Stimulated activated CD4-positive, alpha-beta T cell treated with anti-CD3 and anti-CD28 coated beads, Interleukin-15, amount 100 ng/mL, for 1 hour (primary cell): ENCODE results near the gene EFNA1.
"Not testable (repeated sequence)": the region's sequence is repeated elsewhere in the genome, so short reads cannot be mapped to it uniquely, and the experiment has no call there.

ENCODE experiments used
- DNase-seq, 2 donors: peaks; one replicate each; pipeline ENCODE4 v3.0.0-alpha.2; 2020; ENCODE audit warnings: low read depth in 1 of 2, low spot score in 1 of 2

EFNA1 gene

DNA sequence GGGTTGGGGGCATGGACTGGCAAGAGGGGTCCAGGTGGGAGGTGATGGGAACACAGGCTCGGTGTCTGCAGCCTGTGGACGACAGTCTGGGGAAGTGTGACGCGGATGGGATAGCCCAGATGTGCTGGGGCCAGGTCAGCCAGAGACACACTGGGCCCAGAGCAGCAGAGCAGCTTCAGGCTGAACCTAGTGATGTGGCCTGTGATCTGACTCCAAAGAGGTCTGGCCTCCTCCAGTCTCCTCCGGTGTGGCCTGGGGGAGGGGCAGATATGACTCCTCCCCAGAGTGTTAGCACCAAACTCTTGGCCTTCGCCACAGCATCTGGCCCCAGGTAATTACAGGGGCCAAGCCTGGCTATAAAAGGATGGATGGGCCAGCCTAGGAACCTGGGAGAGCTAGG is 35.5 kb upstream of the EFNA1 start:
- DNase-seq: no peak

GRCh38 chr1:155092641-155093040 is 35.0 kb upstream of the EFNA1 start:
- DNase-seq: no peak

DNA sequence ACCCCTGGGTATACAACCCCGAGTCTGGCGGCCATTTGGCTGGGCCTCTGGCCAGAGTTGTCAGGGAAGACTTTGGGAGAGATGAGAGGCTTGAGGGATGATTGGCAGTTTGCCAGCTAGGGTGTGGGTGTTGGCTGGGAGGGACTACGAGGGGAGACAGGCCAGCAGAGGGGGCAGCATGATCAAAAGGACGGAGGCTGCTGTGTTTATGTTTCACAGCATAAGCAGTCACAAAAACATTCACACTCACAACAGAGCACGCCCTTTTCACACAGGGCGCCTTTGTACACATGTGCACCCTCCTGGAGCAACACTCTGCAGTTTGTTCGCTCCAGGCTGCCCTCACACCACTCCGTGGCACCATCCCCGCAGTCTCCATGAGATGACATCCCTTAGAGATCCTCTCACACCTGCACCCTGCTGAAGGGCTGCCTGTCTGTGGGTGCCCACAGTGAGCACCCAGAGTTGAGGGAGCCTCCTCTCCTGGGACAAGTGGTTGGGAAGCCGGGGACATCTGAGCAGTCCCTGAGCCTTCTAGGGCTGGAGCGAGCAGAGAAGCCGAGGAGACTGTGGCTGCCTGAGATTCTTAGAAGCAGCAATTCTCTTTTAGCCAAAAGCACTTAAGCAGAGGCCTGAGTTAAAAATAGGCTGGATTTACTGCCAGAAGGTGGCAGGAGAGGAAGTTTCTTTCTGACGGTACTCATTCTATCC is 33.6 kb upstream of the EFNA1 start:
- no peak for DNase-seq

- no peak for DNase-seq
Observed at GRCh38 chr1:155094622-155094948, 33.1 kb upstream of the EFNA1 start.

DNA sequence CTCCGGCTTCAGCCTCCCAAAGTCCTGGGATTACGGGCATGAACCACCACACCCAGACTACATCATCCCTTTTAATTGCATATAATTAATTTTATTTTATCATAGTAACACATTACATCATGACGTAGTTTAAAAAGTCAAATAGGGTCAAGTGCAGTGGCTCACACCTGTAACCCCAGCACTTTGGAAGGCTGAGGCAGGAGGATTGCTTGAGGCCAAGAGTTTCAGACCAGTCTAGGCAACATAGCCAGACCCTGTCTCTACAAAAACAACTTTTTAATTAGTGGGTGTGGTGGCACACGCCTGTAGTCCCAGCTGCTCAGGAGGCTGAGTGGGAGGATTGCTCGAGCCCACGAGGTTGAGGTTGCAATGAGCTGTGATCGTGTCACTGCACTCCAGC is 28.3 kb upstream of the EFNA1 start:
- no peak for DNase-seq

- no peak for DNase-seq
Observed at GRCh38 chr1:155103325-155103724, 24.4 kb upstream of the EFNA1 start.

GRCh38 chr1:155104605-155105534 is 22.8 kb upstream of the EFNA1 start:
- DNase-seq: no peak

DNA sequence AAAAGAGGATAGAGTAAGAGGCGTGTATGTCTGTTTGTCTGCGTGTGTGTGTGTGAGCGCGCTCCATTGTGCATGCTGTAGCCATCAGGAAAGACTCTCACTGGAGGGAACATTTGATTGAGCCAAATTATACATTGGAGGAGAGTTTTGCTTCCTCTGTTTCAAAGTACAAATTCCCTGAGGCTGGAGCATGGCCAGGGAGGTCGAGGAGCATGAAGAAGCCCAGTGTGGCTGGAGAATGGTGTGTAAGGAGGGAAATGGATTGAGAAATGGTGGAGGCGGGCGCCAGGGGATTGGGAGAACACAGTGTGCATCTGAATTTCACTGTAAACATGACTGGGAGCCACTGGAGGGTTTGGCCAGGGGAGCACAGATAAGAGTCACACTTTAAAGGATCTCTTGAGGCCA is 22.1 kb upstream of the EFNA1 start:
- DNase-seq: no peak

- DNase-seq: no peak
Observed at GRCh38 chr1:155106862-155107261, 20.8 kb upstream of the EFNA1 start.

DNA sequence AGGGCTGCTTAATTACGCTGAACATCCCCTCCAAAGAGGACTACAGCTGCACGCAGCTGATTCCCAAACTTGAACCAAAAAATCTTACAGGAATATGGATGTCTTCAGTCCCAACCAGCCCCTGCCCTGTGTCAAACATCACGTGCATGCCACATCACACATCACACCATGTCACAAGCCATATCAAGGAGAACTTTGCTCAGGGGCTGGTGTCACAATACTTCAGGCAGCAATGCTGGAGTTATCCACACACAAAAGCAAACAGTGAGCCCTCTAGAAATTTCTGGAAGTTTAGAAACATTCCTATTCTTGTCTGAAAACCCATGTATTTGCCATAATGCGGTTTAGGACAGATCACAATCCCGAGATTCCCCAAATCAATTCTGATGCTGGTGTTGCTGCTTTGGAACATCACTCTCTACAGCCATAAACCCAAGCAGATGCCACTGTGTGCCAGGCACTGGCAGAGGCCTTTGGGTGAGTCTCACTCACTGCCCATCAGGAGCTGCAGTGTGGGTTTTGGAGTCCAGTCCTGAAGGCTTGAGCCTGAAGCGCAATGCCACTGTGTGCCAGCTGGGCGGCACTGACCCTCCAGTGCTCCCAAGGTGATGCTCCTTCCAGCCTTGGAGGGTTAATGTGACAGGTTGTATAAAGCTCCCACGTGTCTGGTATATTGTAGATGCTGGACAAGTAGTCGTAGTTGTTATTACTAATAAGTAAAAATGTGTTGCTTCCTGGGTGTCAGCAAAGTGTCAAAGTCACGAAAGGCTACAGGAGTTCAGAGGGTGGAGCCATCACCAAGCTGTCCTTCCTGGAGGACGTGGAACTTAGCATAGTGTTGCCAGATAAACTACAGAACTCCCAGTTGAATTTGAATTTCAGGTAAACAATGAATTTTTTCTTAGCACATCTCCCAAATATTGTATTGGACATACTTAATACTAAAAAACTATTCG is 20.1 kb upstream of the EFNA1 start:
- DNase-seq: no peak

GRCh38 chr1:155108296-155108695 is 19.4 kb upstream of the EFNA1 start:
- no peak for DNase-seq

- DNase-seq: no peak
Observed at GRCh38 chr1:155110381-155110780, 17.3 kb upstream of the EFNA1 start.

DNA sequence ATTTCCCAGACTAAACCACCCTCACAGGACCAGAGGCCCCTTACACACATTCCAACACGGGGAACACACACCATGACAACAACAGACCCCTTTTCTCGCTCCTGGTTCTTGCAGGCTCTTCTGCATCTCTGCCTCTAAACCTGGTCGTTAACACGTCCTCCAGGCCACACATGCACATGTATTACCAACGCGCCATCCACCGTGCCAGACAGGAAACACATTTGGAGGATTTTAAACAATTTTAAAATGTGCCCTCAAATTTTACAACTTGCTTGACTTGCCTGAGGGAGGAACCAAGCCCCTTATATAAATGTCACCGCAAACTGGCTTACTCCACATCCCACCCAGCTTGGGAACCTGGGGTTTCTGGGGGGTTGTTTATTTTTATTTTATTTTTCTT is 16.9 kb upstream of the EFNA1 start:
- no peak for DNase-seq

DNA sequence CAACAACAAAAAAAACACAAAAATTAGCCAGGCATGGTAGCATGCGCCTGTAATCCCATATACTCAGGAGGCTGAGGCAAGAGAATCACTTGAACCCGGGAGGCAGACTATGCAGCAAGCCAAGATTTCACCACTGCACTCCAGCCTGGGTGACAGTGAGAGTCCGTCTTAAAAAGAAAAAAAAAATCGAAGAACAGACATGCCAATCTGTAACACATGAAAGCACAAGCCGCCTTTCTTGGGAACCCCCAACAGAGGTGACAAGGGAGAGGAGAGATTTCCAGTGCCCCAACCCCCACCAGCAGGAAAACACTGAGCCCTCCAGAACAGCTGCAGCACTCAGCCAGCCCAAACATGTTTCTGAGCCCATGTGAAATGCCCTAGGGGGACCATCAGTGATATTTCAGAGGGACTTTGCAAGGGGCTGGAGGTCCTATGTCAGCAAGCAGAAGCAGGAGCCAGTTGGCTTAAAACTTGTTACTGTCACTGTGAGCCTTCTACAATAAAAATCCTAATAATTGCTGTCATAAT is 14.2 kb upstream of the EFNA1 start:
- no peak for DNase-seq

DNA sequence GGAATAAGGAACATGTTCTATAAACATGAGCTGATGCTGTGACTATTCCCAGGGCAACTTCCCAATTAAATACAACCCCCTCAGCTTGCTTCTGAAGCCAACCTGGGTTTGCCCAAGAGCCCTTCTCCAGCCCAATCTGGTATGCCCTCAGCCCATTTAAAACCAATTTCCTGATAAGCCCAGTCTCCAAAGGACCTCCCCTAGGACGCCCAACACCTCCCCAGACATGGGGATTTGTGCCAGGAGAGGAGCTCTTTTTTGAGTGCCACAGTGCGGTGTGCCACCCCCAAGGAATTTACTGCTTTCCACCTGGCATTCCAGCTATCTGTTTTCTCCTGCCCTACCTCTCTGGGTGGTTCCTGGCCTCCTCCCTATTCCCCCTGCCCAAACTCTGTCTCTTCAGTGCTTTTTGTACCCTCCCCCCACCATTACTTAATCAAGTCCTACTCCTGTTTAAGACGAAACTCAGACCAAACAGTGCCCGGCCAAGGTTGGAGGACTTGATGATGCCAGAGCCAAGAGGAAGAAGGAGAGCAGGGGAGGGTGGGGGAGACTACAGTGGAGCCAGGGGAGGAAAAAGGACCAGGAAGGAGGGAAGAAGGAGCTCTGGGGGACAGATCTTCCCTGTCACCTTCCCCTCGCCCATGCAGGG is 11.4 kb upstream of the EFNA1 start:
- DNase-seq: no peak

- no peak for DNase-seq
Observed at GRCh38 chr1:155117610-155118009, 10.1 kb upstream of the EFNA1 start.

DNA sequence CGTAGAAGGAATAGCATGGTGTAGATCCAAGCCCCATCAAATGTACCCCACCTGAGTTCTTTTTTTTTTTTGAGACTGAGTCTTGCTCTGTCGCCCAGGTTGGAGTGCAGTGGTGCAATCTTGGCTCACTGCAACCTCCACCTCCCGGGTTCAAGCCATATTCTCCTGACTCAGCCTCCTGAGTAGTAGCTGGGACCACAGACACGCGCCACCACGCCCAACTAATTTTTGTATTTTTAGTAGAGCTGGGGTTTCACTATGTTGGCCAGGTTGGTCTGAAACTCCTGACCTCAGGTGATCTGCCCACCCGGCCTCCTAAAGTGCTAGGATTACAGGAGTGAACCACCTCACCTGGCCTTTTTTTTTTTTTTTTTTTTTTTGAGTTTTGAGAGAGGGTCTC is 9.6 kb upstream of the EFNA1 start:
- DNase-seq: not testable (repeated sequence)

DNA sequence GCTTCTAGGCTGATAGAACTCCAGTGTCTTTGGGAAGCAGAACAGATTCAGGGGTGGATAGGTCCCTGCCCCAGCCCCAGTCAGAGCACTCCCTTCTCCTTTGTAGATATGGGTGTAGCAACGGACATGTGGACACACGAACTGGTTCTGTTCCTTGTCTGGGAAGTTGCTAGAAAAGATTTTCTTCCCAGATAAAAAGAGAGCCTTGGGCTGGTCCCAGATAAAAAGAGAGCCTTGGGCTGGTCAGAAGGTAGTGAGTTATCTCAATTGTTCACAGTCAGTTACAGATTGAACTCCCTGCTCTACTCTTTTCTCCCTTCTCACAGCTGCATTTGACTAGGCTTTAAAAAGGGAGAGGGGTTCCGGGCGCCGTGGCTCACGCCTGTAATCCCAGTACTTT is 7.4 kb upstream of the EFNA1 start:
- no peak for DNase-seq

DNA sequence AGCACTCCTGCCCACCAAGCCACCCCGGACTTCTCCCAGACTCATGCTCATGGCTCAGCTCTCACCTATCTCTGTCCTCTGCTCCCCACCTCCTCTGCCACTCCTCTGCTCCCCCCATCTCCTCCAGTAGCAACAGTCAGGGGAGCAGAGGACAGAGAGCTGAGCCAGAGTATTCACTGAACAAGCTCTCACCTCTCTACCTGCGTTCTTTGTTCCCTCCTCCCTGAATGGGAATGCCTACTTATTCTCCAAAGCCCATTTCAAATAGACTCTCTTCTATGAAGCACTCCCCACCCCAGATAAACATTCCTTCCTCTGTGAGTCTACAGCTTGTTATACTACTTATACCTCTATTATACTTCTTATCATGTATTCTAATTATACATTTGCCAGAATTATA is 6.4 kb upstream of the EFNA1 start:
- no peak for DNase-seq

DNA sequence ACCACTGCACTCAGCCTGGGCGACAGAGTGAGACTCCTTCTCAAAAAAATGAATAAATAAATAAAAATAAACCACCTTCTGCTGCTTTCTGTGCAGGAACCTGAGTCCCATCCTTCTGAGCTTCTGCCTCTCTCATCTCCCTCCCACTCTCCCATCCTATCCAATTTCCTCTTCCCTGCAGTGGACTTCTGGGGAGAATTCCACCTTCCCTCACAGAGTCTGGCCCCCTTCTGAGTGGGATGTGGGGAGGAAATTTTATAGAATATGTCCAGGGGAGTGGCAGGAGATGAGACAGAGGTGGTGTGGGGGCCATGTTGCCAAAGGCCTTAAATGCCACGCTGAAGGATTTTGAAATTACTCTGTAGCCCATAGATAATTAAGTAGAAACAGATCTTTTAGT is 5.4 kb upstream of the EFNA1 start:
- no peak for DNase-seq

DNA sequence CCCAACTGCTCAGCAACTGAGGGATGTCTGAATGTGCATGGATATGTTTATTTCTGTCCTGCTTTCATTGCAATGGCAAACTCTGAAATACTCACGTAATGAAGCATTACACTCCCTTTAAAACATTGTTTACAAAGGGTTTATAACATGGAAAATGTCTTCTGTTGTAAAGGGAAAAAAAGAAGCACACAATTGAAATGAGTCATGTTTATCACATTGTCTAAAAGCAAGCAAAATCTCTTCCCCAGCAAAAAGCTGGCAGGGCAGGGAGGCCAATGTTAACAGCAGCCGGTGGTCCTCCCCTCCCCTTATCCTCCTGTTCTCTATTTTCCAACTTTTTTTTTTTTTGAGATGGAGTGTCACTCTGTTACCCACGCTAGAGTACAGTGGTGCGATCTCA is 3.9 kb upstream of the EFNA1 start:
- DNase-seq: no peak
